ENCODE results near the gene MEPCE.

GRCh38 chr7:100428199-100428966 is 1.2 kb upstream of the MEPCE start, which contains the start of gene ZCWPW1:
- TF ChIP-seq CTCF (IDR thresholded peaks at IDR 0.05) (no peak), POLR2AphosphoS5 (IDR thresholded peaks at IDR 0.05; ENCODE audit: low read depth, low read length) (peak; percentile 97), REST (IDR thresholded peaks at IDR 0.05; ENCODE audit: insufficient read depth in 1 of 2, low read depth in 2 of 2, low read length in 1 of 2) (no peak)
